Panc1 (cell line): Measurements from ENCODE around the gene GM2A. TPM values are rescaled to one million over a fixed set of nuclear protein-coding genes. Genes with fewer than 3 reads are reported as not detected.

Source experiments
- ATAC-seq: fragments of 200-7000 bp; cut with Tn5 transposase; 2 replicates; pipeline ENCODE4 v1.9.1; 2020; ENCODE audit warnings: mild to moderate bottlenecking, moderate library complexity
- BruUV-seq: library from RNA; stranded (reverse); fragments of 400-500 nt; replicated peaks from 2 replicates; lab custom pipeline; 2021; lab: Mats Ljungman, UMichigan
- CTCF ChIA-PET: fragments of 300-600 bp; sonication (Branson Sonifier 250); formaldehyde crosslinking; loops from one replicate; lab custom pipeline; 2022; ENCODE audit warnings: antibody characterized with exemption; lab: Charles Lee
- POLR2A ChIA-PET: fragments of 300-600 bp; sonication (Branson Sonifier 250); formaldehyde crosslinking; loops from one replicate; lab custom pipeline; 2022; ENCODE audit warnings: antibody characterized with exemption; lab: Charles Lee
- DNase-seq: peaks from one replicate; pipeline ENCODE4 v3.0.0-alpha.2; 2010; ENCODE audit warnings: low read depth, low spot score
- H3K27ac ChIP-seq: 2 replicates; pipeline ENCODE4 v1.5.1; 2011; ENCODE audit warnings: mild to moderate bottlenecking, low read length, inconsistent platforms
- H3K27me3 ChIP-seq: fragments of 200-500 bp; sonication (Bioruptor generic); 2 replicates; pipeline ENCODE4 v1.6.0; 2014; ENCODE audit warnings: low read length, inconsistent platforms; ENCODE audit not compliant: control insufficient read depth, insufficient read depth
- H3K36me3 ChIP-seq: fragments of 200-500 bp; sonication (Bioruptor generic); 2 replicates; pipeline ENCODE4 v1.5.1; 2014; ENCODE audit warnings: inconsistent platforms, mild to moderate bottlenecking, low read length, moderate library complexity; ENCODE audit not compliant: control insufficient read depth, insufficient read depth
- H3K4me1 ChIP-seq: 2 replicates; pipeline ENCODE4 v1.5.1; 2011; ENCODE audit warnings: inconsistent platforms, mild to moderate bottlenecking, low read length, moderate library complexity; ENCODE audit not compliant: control insufficient read depth, insufficient read depth
- H3K4me3 ChIP-seq, 2 experiments: 2 replicates each; pipeline ENCODE4 v1.5.1; 2011 to 2012; ENCODE audit warnings: low read depth in 2 of 2, low read length in 2 of 2, mild to moderate bottlenecking in 2 of 2, inconsistent platforms in 1 of 2, moderate library complexity in 1 of 2
- H3K9me3 ChIP-seq: fragments of 200-500 bp; sonication (Bioruptor generic); 2 replicates; pipeline ENCODE4 v1.5.1; 2014; ENCODE audit warnings: low read depth, mild to moderate bottlenecking, inconsistent platforms, low read length, moderate library complexity; ENCODE audit not compliant: control insufficient read depth, insufficient read depth
- POLR2AphosphoS5 ChIP-seq: IDR thresholded peaks from 2 replicates; pipeline ENCODE4 v1.6.1; 2012; ENCODE audit warnings: mild to moderate bottlenecking, low read depth, low read length, moderate library complexity
- SIN3A ChIP-seq: IDR thresholded peaks from 2 replicates; pipeline ENCODE4 v1.6.1; 2012; ENCODE audit warnings: low read depth, mild to moderate bottlenecking, low read length, moderate library complexity, borderline replicate concordance; ENCODE audit not compliant: insufficient read depth
- TCF7L2 ChIP-seq: IDR thresholded peaks from 2 replicates; pipeline ENCODE4 v1.6.1; 2011; ENCODE audit warnings: mild to moderate bottlenecking, low read depth, low read length, inconsistent platforms
- in situ Hi-C: cut with HindIII; loops from 2 replicates; pipeline ENCODE4 v1.10.0; 2016; ENCODE audit warnings: low sequenced_read_pairs, low pct_unique_long_range_greater_than_20kb
- intact Hi-C: fragments of 100-400 bp; cut with micrococcal nuclease; formaldehyde crosslinking; loops from one replicate; pipeline ENCODE4 v1.10.0; 2022; ENCODE audit not compliant: unreplicated experiment
- total RNA-seq: library from RNA; stranded (reverse); gene quantifications from one replicate; pipeline ENCODE4 v1.2.1, GENCODE V29; 2021; ENCODE audit not compliant: unreplicated experiment
- TF ChIP-seq, protein P1 (sequence below), 2 experiments: IDR thresholded peaks; 2 replicates each; pipeline ENCODE4 v1.6.1; 2011 to 2012; ENCODE audit warnings: low read depth in 2 of 2, control low read depth in 1 of 2, low read length in 1 of 2, mild to moderate bottlenecking in 1 of 2, moderate library complexity in 1 of 2; ENCODE audit not compliant: insufficient read depth in 1 of 2
- TF ChIP-seq, protein P2 (sequence below): fragments of 450-650 bp; IDR thresholded peaks from 2 replicates; pipeline ENCODE4 v1.5.1; 2017; ENCODE audit warnings: mild to moderate bottlenecking

Gene GM2A
- total RNA-seq, 1 experiment from 2014 or later, result 40.7 TPM

DNA sequence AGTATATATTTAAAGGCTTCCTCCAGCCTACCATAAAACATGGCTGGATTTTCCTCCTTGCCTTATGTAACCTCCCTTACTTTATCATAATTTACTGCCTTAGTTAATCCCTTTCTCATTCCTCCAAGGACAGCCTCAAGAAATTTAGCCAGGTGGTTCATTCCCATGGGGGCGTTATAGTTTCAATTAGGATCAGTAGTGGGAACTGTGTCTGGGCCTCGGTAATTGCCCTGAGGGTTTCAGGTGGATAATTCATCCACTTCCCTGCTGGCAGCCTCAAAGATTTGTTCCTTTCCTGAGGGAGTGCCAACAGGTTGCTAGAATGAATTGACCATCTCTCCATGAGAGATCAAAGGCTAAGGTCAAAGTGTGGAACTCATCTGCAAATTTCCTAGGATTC, 4.3 kb upstream of the GM2A start:
- ChIA-PET POLR2A (no interaction called here), CTCF (interaction anchor here (0.6 kb wide), 1 partner anchor 57 kb away, joined by 11 read pairs; no protein-coding TSS in a partner anchor)
- ATAC-seq (no peak), DNase-seq (no peak)
- in situ Hi-C loops (no loop called here), intact Hi-C loops (no loop called here)
- Histone ChIP-seq H3K27ac (no peak overlapping the region), H3K4me3 (no peak overlapping the region), H3K9me3 (no peaks in the 10 kb centered on the region), H3K4me1 (peaks cover 7% of the 10 kb centered on the region; the same call in 1 of the 2 replicates), H3K36me3 (no peaks in the 10 kb centered on the region; the same call in 1 of the 2 replicates), H3K27me3 (no peaks in the 10 kb centered on the region; the same call in 1 of the 2 replicates)
- BruUV-seq, result no TSS peak
- TF ChIP-seq SIN3A (no peak), TCF7L2 (no peak), POLR2AphosphoS5 (no peak)
- TF ChIP-seq, protein P1, sequence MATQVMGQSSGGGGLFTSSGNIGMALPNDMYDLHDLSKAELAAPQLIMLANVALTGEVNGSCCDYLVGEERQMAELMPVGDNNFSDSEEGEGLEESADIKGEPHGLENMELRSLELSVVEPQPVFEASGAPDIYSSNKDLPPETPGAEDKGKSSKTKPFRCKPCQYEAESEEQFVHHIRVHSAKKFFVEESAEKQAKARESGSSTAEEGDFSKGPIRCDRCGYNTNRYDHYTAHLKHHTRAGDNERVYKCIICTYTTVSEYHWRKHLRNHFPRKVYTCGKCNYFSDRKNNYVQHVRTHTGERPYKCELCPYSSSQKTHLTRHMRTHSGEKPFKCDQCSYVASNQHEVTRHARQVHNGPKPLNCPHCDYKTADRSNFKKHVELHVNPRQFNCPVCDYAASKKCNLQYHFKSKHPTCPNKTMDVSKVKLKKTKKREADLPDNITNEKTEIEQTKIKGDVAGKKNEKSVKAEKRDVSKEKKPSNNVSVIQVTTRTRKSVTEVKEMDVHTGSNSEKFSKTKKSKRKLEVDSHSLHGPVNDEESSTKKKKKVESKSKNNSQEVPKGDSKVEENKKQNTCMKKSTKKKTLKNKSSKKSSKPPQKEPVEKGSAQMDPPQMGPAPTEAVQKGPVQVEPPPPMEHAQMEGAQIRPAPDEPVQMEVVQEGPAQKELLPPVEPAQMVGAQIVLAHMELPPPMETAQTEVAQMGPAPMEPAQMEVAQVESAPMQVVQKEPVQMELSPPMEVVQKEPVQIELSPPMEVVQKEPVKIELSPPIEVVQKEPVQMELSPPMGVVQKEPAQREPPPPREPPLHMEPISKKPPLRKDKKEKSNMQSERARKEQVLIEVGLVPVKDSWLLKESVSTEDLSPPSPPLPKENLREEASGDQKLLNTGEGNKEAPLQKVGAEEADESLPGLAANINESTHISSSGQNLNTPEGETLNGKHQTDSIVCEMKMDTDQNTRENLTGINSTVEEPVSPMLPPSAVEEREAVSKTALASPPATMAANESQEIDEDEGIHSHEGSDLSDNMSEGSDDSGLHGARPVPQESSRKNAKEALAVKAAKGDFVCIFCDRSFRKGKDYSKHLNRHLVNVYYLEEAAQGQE (IDR thresholded peaks at IDR 0.05; ENCODE audit: insufficient read depth in 1 of 2, low read depth in 2 of 2, low read length in 1 of 2), result no peak
- TF ChIP-seq, protein P2, sequence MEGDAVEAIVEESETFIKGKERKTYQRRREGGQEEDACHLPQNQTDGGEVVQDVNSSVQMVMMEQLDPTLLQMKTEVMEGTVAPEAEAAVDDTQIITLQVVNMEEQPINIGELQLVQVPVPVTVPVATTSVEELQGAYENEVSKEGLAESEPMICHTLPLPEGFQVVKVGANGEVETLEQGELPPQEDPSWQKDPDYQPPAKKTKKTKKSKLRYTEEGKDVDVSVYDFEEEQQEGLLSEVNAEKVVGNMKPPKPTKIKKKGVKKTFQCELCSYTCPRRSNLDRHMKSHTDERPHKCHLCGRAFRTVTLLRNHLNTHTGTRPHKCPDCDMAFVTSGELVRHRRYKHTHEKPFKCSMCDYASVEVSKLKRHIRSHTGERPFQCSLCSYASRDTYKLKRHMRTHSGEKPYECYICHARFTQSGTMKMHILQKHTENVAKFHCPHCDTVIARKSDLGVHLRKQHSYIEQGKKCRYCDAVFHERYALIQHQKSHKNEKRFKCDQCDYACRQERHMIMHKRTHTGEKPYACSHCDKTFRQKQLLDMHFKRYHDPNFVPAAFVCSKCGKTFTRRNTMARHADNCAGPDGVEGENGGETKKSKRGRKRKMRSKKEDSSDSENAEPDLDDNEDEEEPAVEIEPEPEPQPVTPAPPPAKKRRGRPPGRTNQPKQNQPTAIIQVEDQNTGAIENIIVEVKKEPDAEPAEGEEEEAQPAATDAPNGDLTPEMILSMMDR, result no peak

DNA sequence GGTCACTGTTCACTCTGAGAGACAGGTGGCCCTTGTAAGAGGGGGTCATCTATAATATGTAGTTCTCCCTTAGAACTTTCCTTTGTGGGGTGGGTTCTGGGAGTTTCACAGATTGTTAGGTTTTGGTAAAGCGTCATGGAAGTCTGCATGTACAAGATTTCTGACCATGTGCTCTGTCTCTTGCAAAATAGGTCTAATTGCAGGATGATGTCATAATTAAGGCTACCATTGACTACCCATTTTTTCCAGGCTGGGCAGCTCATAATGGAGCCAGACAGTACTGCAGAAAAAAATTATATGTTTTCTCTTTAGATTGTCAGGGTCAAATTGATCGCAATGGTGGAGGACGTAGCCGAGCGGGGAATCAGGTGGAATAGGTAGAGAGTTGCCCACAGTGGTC, 3.7 kb upstream of the GM2A start:
- ATAC-seq (no peak), DNase-seq (no peak)
- Histone ChIP-seq H3K9me3 (no peaks in the 10 kb centered on the region), H3K4me1 (peaks cover 7% of the 10 kb centered on the region; the same call in 1 of the 2 replicates), H3K27ac (no peak overlapping the region), H3K4me3 (no peak overlapping the region), H3K36me3 (no peaks in the 10 kb centered on the region; the same call in 1 of the 2 replicates), H3K27me3 (no peaks in the 10 kb centered on the region; the same call in 1 of the 2 replicates)
- ChIA-PET CTCF (no interaction called here), POLR2A (no interaction called here)
- intact Hi-C loops, result no loop called here
- in situ Hi-C loops, result no loop called here
- TF ChIP-seq POLR2AphosphoS5 (no peak), TCF7L2 (no peak), SIN3A (no peak)
- TF ChIP-seq, protein P1 (IDR thresholded peaks at IDR 0.05; ENCODE audit: insufficient read depth in 1 of 2, low read depth in 2 of 2, low read length in 1 of 2), result no peak
- TF ChIP-seq, protein P2, result no peak
- BruUV-seq, result no TSS peak
